Retinal pigment epithelial cell (primary cell): ENCODE measurements around the gene CXorf66.
"Not testable (repeated sequence)": the region's sequence is repeated elsewhere in the genome, so short reads cannot be mapped to it uniquely, and the experiment has no call there.

ENCODE experiments used
- DNase-seq: peaks from one replicate; pipeline ENCODE4 v3.0.0-alpha.2; 2010; ENCODE audit warnings: low read depth
- H3K4me3 ChIP-seq: 2 replicates; pipeline ENCODE4 v1.5.1; 2011; ENCODE audit warnings: mild to moderate bottlenecking, low read length, control low read depth, moderate library complexity
- TF ChIP-seq, protein P1 (sequence below): conservative IDR thresholded peaks from 2 replicates; pipeline ENCODE4 v1.5.1; 2011; ENCODE audit warnings: low read depth, low read length, control low read depth, inconsistent platforms

CXorf66 gene

GRCh38 chrX:139929876-139930275 is 35.4 kb downstream of the CXorf66 start:
- no peak for DNase-seq
- peak overlapping the region; percentile 70 for H3K4me3 ChIP-seq
- TF ChIP-seq, protein P1, sequence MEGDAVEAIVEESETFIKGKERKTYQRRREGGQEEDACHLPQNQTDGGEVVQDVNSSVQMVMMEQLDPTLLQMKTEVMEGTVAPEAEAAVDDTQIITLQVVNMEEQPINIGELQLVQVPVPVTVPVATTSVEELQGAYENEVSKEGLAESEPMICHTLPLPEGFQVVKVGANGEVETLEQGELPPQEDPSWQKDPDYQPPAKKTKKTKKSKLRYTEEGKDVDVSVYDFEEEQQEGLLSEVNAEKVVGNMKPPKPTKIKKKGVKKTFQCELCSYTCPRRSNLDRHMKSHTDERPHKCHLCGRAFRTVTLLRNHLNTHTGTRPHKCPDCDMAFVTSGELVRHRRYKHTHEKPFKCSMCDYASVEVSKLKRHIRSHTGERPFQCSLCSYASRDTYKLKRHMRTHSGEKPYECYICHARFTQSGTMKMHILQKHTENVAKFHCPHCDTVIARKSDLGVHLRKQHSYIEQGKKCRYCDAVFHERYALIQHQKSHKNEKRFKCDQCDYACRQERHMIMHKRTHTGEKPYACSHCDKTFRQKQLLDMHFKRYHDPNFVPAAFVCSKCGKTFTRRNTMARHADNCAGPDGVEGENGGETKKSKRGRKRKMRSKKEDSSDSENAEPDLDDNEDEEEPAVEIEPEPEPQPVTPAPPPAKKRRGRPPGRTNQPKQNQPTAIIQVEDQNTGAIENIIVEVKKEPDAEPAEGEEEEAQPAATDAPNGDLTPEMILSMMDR, result no peak

- TF ChIP-seq, protein P1, result no peak
- no peak overlapping the region for H3K4me3 ChIP-seq
- no peak for DNase-seq
Measured at GRCh38 chrX:139924696-139925095, 40.6 kb downstream of the CXorf66 start.

DNA sequence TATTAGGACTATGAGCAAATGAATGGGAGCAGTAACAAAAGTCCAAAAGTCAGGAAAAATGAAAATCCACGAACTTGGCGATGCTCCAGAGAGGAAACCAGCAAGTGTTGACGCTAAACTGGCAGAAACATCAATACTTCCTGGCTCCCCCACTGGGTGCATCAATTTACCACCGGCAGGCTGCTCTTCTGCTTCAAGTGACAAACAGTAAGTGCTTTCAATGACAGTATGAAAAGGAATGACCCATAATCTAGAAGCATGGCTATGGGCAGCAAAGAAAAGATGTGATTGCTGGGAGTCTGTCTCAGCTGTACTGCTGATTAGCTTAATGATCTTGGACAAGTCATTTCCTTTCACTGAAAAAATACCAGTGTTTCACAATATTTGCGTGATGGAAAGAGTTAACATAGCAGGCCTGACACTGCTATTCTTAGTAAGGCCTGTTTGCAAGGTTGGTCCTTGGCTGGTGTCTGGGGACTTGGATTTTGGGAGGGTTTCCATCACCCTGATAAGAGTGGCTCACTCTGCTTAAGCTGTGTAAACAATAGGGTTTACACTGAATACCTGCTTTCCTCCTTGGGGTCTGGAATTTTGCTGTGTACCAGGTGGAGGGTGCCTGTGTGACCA is 41.1 kb downstream of the CXorf66 start:
- H3K4me3 ChIP-seq, result no peak overlapping the region
- TF ChIP-seq, protein P1, result no peak

GRCh38 chrX:139921142-139921541 is 44.2 kb downstream of the CXorf66 start:
- not testable (repeated sequence) for DNase-seq

More for the DNA sequence above, 41.1 kb downstream of the CXorf66 start:
- DNase-seq, result no peak

GRCh38 chrX:139920316-139920715 is 45.0 kb downstream of the CXorf66 start:
- TF ChIP-seq, protein P1, result no peak
- no peak overlapping the region for H3K4me3 ChIP-seq
- DNase-seq, result no peak

More at GRCh38 chrX:139921142-139921541, 44.2 kb downstream of the CXorf66 start:
- H3K4me3 ChIP-seq, result not testable (repeated sequence)

GRCh38 chrX:139914421-139914820 is 50.9 kb downstream of the CXorf66 start:
- DNase-seq, result no peak
- TF ChIP-seq, protein P1, result no peak

GRCh38 chrX:139909712-139910111 is 55.6 kb downstream of the CXorf66 start:
- H3K4me3 ChIP-seq, result no peak overlapping the region
- TF ChIP-seq, protein P1, result no peak
- no peak for DNase-seq

More at GRCh38 chrX:139914421-139914820, 50.9 kb downstream of the CXorf66 start:
- no peak overlapping the region for H3K4me3 ChIP-seq
